Measurements from ENCODE around the gene ARHGAP18.

ARHGAP18 gene

GRCh38 chr6:129608886-129609537 is 101.0 kb downstream of the ARHGAP18 start:
- no peak overlapping the region for H3K27ac ChIP-seq (ENCODE audit: low read length)
- peaks cover 0 to 3% of the 10 kb centered on the region in 2 donors for H3K36me3 ChIP-seq (ENCODE audit: control insufficient read depth in 1 of 2, insufficient read depth in 2 of 2, low read length in 2 of 2)

GRCh38 chr6:129607581-129608186 is 102.3 kb downstream of the ARHGAP18 start:
- no peaks in the 10 kb centered on the region for H3K27me3 ChIP-seq (ENCODE audit: low read depth, low read length)
- H3K4me1 ChIP-seq (ENCODE audit: control insufficient read depth in 1 of 2, insufficient read depth in 2 of 2, low read length in 2 of 2), result no peaks in the 10 kb centered on the region
- no peak overlapping the region for H3K4me3 ChIP-seq (ENCODE audit: low read depth in 1 of 2, low read length in 2 of 2)
- H3K36me3 ChIP-seq (ENCODE audit: control insufficient read depth in 1 of 2, insufficient read depth in 2 of 2, low read length in 2 of 2), result peaks cover 0 to 3% of the 10 kb centered on the region in 2 donors
- no peak overlapping the region for H3K27ac ChIP-seq (ENCODE audit: low read length)
- no peaks in the 10 kb centered on the region for H3K9me3 ChIP-seq (ENCODE audit: control insufficient read depth in 1 of 2, low read length in 2 of 2)

More at GRCh38 chr6:129608886-129609537, 101.0 kb downstream of the ARHGAP18 start:
- Histone ChIP-seq H3K9me3 (ENCODE audit: control insufficient read depth in 1 of 2, low read length in 2 of 2) (no peaks in the 10 kb centered on the region), H3K27me3 (ENCODE audit: low read depth, low read length) (no peaks in the 10 kb centered on the region), H3K4me3 (ENCODE audit: low read depth in 1 of 2, low read length in 2 of 2) (no peak overlapping the region), H3K4me1 (ENCODE audit: control insufficient read depth in 1 of 2, insufficient read depth in 2 of 2, low read length in 2 of 2) (no peaks in the 10 kb centered on the region)

- no peaks in the 10 kb centered on the region for H3K27me3 ChIP-seq (ENCODE audit: low read depth, low read length)
- no peaks in the 10 kb centered on the region for H3K9me3 ChIP-seq (ENCODE audit: control insufficient read depth in 1 of 2, low read length in 2 of 2)
- H3K4me1 ChIP-seq (ENCODE audit: control insufficient read depth in 1 of 2, insufficient read depth in 2 of 2, low read length in 2 of 2), result no peaks in the 10 kb centered on the region
- H3K4me3 ChIP-seq (ENCODE audit: low read depth in 1 of 2, low read length in 2 of 2), result no peak overlapping the region
- no peak overlapping the region for H3K27ac ChIP-seq (ENCODE audit: low read length)
- H3K36me3 ChIP-seq (ENCODE audit: control insufficient read depth in 1 of 2, insufficient read depth in 2 of 2, low read length in 2 of 2), result peaks cover 0 to under 1% of the 10 kb centered on the region in 2 donors
Observed at GRCh38 chr6:129606664-129607063, 103.3 kb downstream of the ARHGAP18 start.

- Histone ChIP-seq H3K36me3 (ENCODE audit: control insufficient read depth in 1 of 2, insufficient read depth in 2 of 2, low read length in 2 of 2) (no peaks in the 10 kb centered on the region), H3K27ac (ENCODE audit: low read length) (no peak overlapping the region), H3K4me1 (ENCODE audit: control insufficient read depth in 1 of 2, insufficient read depth in 2 of 2, low read length in 2 of 2) (no peaks in the 10 kb centered on the region), H3K27me3 (ENCODE audit: low read depth, low read length) (no peaks in the 10 kb centered on the region), H3K9me3 (ENCODE audit: control insufficient read depth in 1 of 2, low read length in 2 of 2) (no peaks in the 10 kb centered on the region), H3K4me3 (ENCODE audit: low read depth in 1 of 2, low read length in 2 of 2) (no peak overlapping the region)
Observed at GRCh38 chr6:129605967-129606366, 104.0 kb downstream of the ARHGAP18 start.

- Histone ChIP-seq H3K27me3 (ENCODE audit: low read depth, low read length) (no peaks in the 10 kb centered on the region), H3K4me3 (ENCODE audit: low read depth in 1 of 2, low read length in 2 of 2) (no peak overlapping the region), H3K36me3 (ENCODE audit: control insufficient read depth in 1 of 2, insufficient read depth in 2 of 2, low read length in 2 of 2) (no peaks in the 10 kb centered on the region), H3K27ac (ENCODE audit: low read length) (no peak overlapping the region), H3K9me3 (ENCODE audit: control insufficient read depth in 1 of 2, low read length in 2 of 2) (no peaks in the 10 kb centered on the region), H3K4me1 (ENCODE audit: control insufficient read depth in 1 of 2, insufficient read depth in 2 of 2, low read length in 2 of 2) (no peaks in the 10 kb centered on the region)
Observed at GRCh38 chr6:129605095-129605494, 104.9 kb downstream of the ARHGAP18 start.

GRCh38 chr6:129604321-129604720 is 105.7 kb downstream of the ARHGAP18 start:
- Histone ChIP-seq H3K4me3 (ENCODE audit: low read depth in 1 of 2, low read length in 2 of 2) (no peak overlapping the region), H3K27ac (ENCODE audit: low read length) (no peak overlapping the region), H3K4me1 (ENCODE audit: control insufficient read depth in 1 of 2, insufficient read depth in 2 of 2, low read length in 2 of 2) (no peaks in the 10 kb centered on the region), H3K36me3 (ENCODE audit: control insufficient read depth in 1 of 2, insufficient read depth in 2 of 2, low read length in 2 of 2) (no peaks in the 10 kb centered on the region), H3K27me3 (ENCODE audit: low read depth, low read length) (no peaks in the 10 kb centered on the region), H3K9me3 (ENCODE audit: control insufficient read depth in 1 of 2, low read length in 2 of 2) (no peaks in the 10 kb centered on the region)

GRCh38 chr6:129603741-129604140 is 106.2 kb downstream of the ARHGAP18 start:
- H3K9me3 ChIP-seq (ENCODE audit: control insufficient read depth in 1 of 2, low read length in 2 of 2), result no peaks in the 10 kb centered on the region
- no peaks in the 10 kb centered on the region for H3K4me1 ChIP-seq (ENCODE audit: control insufficient read depth in 1 of 2, insufficient read depth in 2 of 2, low read length in 2 of 2)
- H3K4me3 ChIP-seq (ENCODE audit: low read depth in 1 of 2, low read length in 2 of 2), result no peak overlapping the region
- H3K27ac ChIP-seq (ENCODE audit: low read length), result no peak overlapping the region
- no peaks in the 10 kb centered on the region for H3K27me3 ChIP-seq (ENCODE audit: low read depth, low read length)
- no peaks in the 10 kb centered on the region for H3K36me3 ChIP-seq (ENCODE audit: control insufficient read depth in 1 of 2, insufficient read depth in 2 of 2, low read length in 2 of 2)

- H3K4me3 ChIP-seq (ENCODE audit: low read depth in 1 of 2, low read length in 2 of 2), result no peak overlapping the region
- no peaks in the 10 kb centered on the region for H3K27me3 ChIP-seq (ENCODE audit: low read depth, low read length)
- no peaks in the 10 kb centered on the region for H3K36me3 ChIP-seq (ENCODE audit: control insufficient read depth in 1 of 2, insufficient read depth in 2 of 2, low read length in 2 of 2)
- H3K27ac ChIP-seq (ENCODE audit: low read length), result no peak overlapping the region
- H3K4me1 ChIP-seq (ENCODE audit: control insufficient read depth in 1 of 2, insufficient read depth in 2 of 2, low read length in 2 of 2), result no peaks in the 10 kb centered on the region
- no peaks in the 10 kb centered on the region for H3K9me3 ChIP-seq (ENCODE audit: control insufficient read depth in 1 of 2, low read length in 2 of 2)
Observed at GRCh38 chr6:129601323-129601722, 108.7 kb downstream of the ARHGAP18 start.

- no peak overlapping the region for H3K27ac ChIP-seq (ENCODE audit: low read length)
- H3K36me3 ChIP-seq (ENCODE audit: control insufficient read depth in 1 of 2, insufficient read depth in 2 of 2, low read length in 2 of 2), result no peaks in the 10 kb centered on the region
- H3K27me3 ChIP-seq (ENCODE audit: low read depth, low read length), result no peaks in the 10 kb centered on the region
- no peaks in the 10 kb centered on the region for H3K4me1 ChIP-seq (ENCODE audit: control insufficient read depth in 1 of 2, insufficient read depth in 2 of 2, low read length in 2 of 2)
- no peaks in the 10 kb centered on the region for H3K9me3 ChIP-seq (ENCODE audit: control insufficient read depth in 1 of 2, low read length in 2 of 2)
- no peak overlapping the region for H3K4me3 ChIP-seq (ENCODE audit: low read depth in 1 of 2, low read length in 2 of 2)
Observed at GRCh38 chr6:129599467-129599866, 110.5 kb downstream of the ARHGAP18 start.

GRCh38 chr6:129598244-129599187 is 111.5 kb downstream of the ARHGAP18 start:
- H3K9me3 ChIP-seq (ENCODE audit: control insufficient read depth in 1 of 2, low read length in 2 of 2), result no peaks in the 10 kb centered on the region
- H3K27me3 ChIP-seq (ENCODE audit: low read depth, low read length), result no peaks in the 10 kb centered on the region
- no peak overlapping the region for H3K27ac ChIP-seq (ENCODE audit: low read length)

GRCh38 chr6:129597023-129597713 is 112.8 kb downstream of the ARHGAP18 start:
- H3K4me1 ChIP-seq (ENCODE audit: control insufficient read depth in 1 of 2, insufficient read depth in 2 of 2, low read length in 2 of 2), result no peaks in the 10 kb centered on the region
- no peaks in the 10 kb centered on the region for H3K27me3 ChIP-seq (ENCODE audit: low read depth, low read length)
- no peaks in the 10 kb centered on the region for H3K9me3 ChIP-seq (ENCODE audit: control insufficient read depth in 1 of 2, low read length in 2 of 2)
- peaks cover 0 to 3% of the 10 kb centered on the region in 2 donors for H3K36me3 ChIP-seq (ENCODE audit: control insufficient read depth in 1 of 2, insufficient read depth in 2 of 2, low read length in 2 of 2)
- H3K27ac ChIP-seq (ENCODE audit: low read length), result no peak overlapping the region
- no peak overlapping the region for H3K4me3 ChIP-seq (ENCODE audit: low read depth in 1 of 2, low read length in 2 of 2)

More at GRCh38 chr6:129598244-129599187, 111.5 kb downstream of the ARHGAP18 start:
- H3K36me3 ChIP-seq (ENCODE audit: control insufficient read depth in 1 of 2, insufficient read depth in 2 of 2, low read length in 2 of 2), result peaks cover 0 to 3% of the 10 kb centered on the region in 2 donors
- H3K4me1 ChIP-seq (ENCODE audit: control insufficient read depth in 1 of 2, insufficient read depth in 2 of 2, low read length in 2 of 2), result no peaks in the 10 kb centered on the region
- H3K4me3 ChIP-seq (ENCODE audit: low read depth in 1 of 2, low read length in 2 of 2), result no peak overlapping the region

All from muscle layer of duodenum (tissue), 2 donors.